NCI-H187 (cell line): ENCODE measurements around the gene FBXL19.

Experiments
- DNase-seq, 2 experiments: peaks; one replicate each; lab custom pipeline; 2025; lab: John Stamatoyannopoulos, UW

The FBXL19 gene

DNA sequence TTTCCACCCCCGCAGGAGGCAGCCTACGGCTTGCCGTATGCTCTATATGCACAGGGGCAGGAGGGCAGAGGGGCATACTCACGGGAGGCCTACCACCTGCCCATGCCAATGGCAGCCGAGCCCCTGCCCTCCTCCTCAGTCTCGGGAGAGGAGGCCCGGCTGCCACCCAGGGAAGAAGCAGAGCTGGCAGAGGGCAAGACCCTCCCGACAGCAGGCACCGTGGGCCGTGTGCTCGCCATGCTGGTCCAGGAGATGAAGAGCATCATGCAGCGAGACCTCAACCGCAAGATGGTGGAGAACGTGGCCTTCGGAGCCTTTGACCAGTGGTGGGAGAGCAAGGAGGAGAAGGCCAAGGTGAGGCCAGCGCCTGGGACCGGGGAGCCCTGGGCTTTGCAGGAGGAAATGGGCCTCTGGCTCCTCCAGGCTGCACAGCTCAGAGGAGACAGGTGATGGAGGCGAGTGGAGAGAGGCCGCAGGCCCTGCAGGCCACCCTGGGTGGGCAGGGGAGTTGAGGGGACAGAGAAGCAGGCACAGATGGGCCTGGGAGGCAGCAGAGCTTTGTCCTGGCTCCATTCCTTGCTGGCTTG, 42.8 kb downstream of the FBXL19 start:
- DNase-seq, result no peak

- DNase-seq, result no peak
Measured at GRCh38 chr16:30967795-30968194, 44.4 kb downstream of the FBXL19 start.

GRCh38 chr16:30969246-30969842, 46.0 kb downstream of the FBXL19 start:
- DNase-seq, result no peak

GRCh38 chr16:30971298-30971697, 47.9 kb downstream of the FBXL19 start:
- DNase-seq, result no peak

DNA sequence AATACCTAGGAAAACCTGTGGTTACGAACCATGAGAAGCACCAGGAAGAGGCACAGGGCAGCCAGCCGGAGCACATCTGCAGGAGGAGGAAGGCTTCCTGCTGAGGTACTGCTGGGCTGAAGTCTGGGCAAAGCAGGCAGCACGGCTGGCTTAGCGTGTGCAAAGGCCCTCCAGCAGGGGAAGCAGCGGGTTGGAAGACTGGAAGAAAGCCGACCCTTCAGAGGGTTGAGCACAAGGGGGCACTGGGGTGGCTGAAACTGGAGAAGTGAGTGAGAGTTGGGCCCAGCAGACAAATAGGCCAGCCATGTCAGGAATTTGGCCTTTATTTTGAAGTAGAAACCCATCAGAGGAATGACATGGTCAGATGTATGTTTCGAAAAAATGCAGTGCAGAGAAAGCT, 49.5 kb downstream of the FBXL19 start:
- DNase-seq, result no peak

DNA sequence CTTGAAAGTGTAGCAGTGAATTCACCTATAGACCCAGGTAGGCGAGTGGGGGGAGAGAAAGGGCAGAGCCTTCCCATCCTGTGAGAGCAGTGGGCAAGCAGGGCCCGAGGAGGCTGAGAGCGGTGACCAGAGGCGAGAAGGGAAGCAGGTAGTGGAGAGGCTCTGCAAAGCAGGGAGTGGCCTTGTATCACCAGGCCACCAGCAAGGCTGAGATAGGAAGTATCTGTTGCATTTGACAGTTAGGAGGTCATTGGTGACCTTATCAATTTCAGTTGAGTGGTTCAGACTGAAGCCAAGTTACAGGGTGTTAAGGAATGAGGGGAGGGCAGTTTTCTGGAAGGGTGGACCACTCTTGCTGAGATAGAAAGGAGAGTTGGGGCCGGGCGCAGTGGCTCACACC, 51.0 kb downstream of the FBXL19 start:
- no peak for DNase-seq

GRCh38 chr16:30976486-30976885, 53.1 kb downstream of the FBXL19 start:
- DNase-seq, result no peak

- DNase-seq, result no peak
Measured at GRCh38 chr16:30977502-30977901, 54.1 kb downstream of the FBXL19 start.

GRCh38 chr16:30979170-30980022, 56.0 kb downstream of the FBXL19 start:
- DNase-seq, result no peak

DNA sequence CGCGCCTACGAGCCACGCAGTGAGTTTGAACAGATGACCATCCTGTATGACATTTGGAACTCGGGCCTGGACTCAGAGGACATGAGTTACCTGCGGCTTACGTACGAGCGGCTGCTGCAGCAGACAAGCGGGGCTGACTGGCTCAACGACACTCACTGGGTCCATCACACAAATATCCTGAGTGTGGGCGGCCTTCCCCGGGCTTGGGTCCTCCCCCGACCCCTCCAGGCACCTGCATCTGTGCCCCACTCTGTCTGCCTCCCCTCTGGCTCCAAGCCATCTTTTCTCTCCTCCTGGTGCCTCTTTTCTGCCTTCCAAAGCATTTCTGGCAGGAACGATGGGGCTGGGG, 56.6 kb downstream of the FBXL19 start:
- no peak for DNase-seq

GRCh38 chr16:30980434-30980833, 57.1 kb downstream of the FBXL19 start:
- no peak for DNase-seq

DNA sequence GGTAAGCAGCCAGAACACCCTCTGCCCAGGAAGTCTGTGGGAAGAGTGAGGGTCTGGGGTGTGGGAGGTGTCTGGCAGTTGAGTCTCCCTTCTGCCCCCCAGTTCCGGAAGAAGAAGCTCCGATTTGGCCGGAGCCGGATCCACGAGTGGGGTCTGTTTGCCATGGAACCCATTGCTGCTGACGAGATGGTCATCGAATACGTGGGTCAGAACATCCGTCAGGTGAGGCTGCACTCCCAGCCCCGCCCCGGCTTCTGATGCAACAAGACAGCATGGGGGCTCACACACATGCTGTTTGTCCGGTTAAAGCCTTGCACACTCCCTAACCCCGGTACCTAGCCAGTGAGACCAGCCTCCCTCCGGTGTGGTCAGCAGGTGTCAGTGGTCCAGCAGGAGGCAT, 57.6 kb downstream of the FBXL19 start:
- DNase-seq, result no peak

DNA sequence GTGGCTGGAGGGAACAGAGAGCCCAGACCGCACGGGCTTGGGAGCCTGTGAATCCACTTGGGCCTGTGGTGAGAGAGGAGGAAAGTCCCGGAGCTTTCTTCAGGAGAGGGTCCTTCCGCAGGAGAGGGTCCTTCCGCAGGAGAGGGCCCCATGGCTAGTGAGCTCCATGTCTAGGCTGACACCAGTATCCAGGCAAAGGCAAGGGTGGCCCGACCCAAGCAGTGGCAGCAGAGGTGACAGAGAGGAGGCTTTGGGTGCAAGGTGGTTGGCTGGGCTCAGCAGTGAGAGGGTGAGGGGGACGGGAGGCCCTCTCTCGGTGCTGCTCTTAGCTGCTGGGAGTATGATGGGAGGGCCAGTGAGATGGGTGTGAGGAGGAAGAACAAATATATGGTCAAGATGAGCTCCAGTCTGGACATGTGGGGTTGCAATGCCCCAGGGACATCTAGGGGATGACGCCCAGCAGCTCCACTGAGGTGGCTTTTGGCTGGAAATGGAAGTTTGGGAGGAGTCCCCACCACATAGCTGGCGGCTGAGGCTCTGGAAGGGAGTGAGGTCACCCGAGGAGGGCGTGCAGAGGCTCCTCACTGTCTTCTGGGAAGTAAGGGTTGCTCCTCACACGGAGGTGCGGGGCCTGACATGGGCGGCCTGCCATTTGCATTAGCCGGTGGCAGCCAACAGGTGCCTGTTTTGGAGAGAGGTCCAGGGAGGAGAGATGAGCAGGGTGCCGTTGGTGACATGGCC, 59.3 kb downstream of the FBXL19 start:
- no peak for DNase-seq

- DNase-seq, result no peak
Measured at GRCh38 chr16:30983289-30983889, 60.0 kb downstream of the FBXL19 start.

- DNase-seq, result no peak
Measured at GRCh38 chr16:30983898-30984610, 60.7 kb downstream of the FBXL19 start.

DNA sequence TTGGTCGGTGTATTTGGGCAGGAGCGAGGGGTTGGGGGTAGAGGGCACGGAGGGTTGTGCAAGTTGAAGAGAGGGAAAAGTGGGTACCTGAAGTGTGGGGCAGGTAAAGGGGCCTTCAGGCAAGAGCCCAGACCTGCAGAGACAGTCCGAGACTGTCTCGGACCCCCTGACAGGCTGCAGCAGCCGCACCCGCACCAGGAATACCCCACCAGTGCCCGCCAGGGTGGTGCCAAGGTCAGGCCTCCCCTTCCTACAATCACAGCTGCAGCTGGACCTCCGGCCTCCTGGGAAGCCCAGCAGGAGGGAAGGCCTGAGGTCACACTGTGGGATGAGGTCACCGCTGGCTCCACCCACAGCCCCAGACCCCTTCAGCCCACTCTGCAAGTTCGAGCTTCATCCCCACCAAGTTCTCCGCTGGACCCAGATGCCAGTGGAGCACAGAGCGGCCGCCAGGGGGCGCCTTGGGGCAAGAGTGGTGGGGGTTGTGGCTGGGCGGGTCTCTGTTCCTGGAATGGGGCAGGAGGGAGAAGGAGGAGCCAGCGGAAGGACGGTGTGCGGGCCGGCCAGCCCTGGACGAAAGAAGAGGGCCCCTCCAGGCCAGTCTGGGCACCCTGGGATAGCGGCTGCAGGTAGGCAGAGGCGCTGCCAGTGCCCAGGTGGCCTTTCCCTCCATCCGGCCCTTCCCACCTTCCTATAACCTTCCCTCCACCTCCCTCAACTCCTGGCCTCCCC, 61.5 kb downstream of the FBXL19 start, which contains the start of gene HSD3B7:
Gene HSD3B7 (plus strand): TSS at position 539 of the 732 bp plus-strand sequence. CDS start 452 bp downstream, outside the sequence.
- peak in 1 of 2 experiments; percentile 16 for DNase-seq

- DNase-seq, result peak in 1 of 2 experiments; percentile 16
Measured at GRCh38 chr16:30985401-30986128, 62.2 kb downstream of the FBXL19 start.

GRCh38 chr16:30986129-30986991, 63.0 kb downstream of the FBXL19 start:
- no peak for DNase-seq

- DNase-seq, result no peak
Measured at GRCh38 chr16:30987581-30988190, 64.3 kb downstream of the FBXL19 start.
